ENCODE measurements around the gene ATOH8.

DNA sequence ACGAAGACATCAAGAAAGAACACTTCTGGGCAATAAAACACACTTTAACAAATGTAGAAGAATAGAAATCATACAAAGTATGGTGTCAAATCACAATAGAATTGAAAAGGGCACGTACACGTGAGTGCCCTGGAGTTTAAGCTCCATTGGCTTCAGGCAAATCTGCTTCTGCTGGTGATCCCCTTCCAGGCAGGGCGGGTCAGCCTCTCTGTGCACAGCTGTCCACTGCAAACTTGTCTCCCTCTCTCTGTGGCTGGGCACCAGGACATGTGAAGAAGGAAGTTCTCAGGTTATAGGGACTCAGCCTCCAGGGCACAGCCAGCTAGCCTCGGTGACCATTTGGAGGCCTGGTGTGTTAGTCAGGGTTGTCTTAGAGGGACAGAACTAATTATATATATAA is 69.0 kb downstream of the ATOH8 start:
- TF ChIP-seq POLR2A (IDR thresholded peaks at IDR 0.05) (no peak), CTCF (IDR thresholded peaks at IDR 0.05) (no peak)

Measured in esophagus squamous epithelium (tissue), 4 donors.